ENCODE measurements around the gene THEMIS2.
"Not testable (repeated sequence)": the region's sequence is repeated elsewhere in the genome, so short reads cannot be mapped to it uniquely, and the experiment has no call there.

Gene THEMIS2

GRCh38 chr1:27872059-27872801 is at the start of gene THEMIS2:
TSS of gene THEMIS2 (plus strand) at chr1:27872544. CDS start at chr1:27872572, 28 bp downstream.
- no peak for TF ChIP-seq CTCF (conservative IDR thresholded peaks at IDR 0.05; ENCODE audit: low read depth)
- CTCF ChIA-PET, result no interaction called here
- DNase-seq (ENCODE audit: low spot score), result peak; percentile 57
- peak within 1 kb of the TSS; percentile 31 for H3K27ac ChIP-seq
- POLR2A ChIA-PET (ENCODE audit: low non-redundant PET), result no interaction called here

DNA sequence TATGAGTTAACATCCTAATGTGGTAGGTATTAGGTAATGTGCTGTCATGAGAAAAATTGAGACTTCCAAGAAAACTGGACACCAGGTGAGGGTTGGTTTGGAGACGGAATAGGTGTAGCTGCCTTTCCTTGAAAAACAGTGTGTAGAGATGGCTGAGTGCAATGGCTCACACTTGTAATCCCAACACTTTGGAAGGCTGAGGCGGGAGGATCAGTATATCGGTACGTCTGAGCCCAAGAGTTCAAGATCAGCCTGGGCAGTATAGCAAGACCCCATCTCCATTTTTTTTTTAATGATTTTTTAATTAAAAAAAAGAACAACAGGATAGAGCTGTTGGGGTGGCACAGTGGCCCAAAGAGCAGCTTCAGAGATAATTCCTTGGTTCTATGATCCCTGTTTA is 48.6 kb upstream of the THEMIS2 start:
- CTCF ChIA-PET, result interaction anchor here (0.6 kb wide), 1 partner anchor 928 kb away, joined by 5 read pairs; no protein-coding TSS in a partner anchor
- no peak for DNase-seq (ENCODE audit: low spot score)
- TF ChIP-seq CTCF (conservative IDR thresholded peaks at IDR 0.05; ENCODE audit: low read depth), result no peak
- POLR2A ChIA-PET (ENCODE audit: low non-redundant PET), result no interaction called here
- H3K27ac ChIP-seq, result no peak overlapping the region

GRCh38 chr1:27824411-27824810 is 47.9 kb upstream of the THEMIS2 start:
- no peak overlapping the region for H3K27ac ChIP-seq
- DNase-seq (ENCODE audit: low spot score), result no peak
- ChIA-PET CTCF (interaction anchor here (0.6 kb wide), 1 partner anchor 928 kb away, joined by 5 read pairs; no protein-coding TSS in a partner anchor), POLR2A (ENCODE audit: low non-redundant PET) (no interaction called here)
- no peak for TF ChIP-seq CTCF (conservative IDR thresholded peaks at IDR 0.05; ENCODE audit: low read depth)

DNA sequence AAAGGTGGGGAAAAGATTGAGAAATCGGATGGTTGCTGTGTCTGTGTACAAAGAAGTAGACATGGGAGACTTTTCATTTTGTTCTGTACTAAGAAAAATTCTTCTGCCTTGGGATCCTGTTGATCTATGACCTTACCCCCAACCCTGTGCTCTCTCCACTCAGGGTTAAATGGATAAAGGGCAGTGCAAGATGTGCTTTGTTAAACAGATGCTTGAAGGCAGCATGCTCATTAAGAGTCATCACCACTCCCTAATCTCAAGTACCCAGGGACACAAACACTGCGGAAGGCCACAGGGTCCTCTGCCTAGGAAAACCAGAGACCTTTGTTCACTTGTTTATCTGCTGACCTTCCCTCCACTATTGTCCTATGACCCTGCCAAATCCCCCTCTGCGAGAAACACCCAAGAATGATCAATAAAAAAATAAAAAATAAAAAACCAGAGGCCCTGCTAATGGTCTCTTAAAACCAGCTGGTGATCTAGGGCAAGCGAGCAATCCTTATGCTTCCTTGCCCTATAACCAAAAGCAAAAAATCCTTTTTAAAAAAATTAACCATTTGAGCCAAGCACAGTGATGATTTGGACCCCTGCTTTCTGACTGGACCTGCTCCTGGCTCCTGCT is 42.9 kb upstream of the THEMIS2 start:
- H3K27ac ChIP-seq; POLR2A ChIA-PET (ENCODE audit: low non-redundant PET); DNase-seq (ENCODE audit: low spot score); CTCF ChIA-PET: not testable (repeated sequence)

DNA sequence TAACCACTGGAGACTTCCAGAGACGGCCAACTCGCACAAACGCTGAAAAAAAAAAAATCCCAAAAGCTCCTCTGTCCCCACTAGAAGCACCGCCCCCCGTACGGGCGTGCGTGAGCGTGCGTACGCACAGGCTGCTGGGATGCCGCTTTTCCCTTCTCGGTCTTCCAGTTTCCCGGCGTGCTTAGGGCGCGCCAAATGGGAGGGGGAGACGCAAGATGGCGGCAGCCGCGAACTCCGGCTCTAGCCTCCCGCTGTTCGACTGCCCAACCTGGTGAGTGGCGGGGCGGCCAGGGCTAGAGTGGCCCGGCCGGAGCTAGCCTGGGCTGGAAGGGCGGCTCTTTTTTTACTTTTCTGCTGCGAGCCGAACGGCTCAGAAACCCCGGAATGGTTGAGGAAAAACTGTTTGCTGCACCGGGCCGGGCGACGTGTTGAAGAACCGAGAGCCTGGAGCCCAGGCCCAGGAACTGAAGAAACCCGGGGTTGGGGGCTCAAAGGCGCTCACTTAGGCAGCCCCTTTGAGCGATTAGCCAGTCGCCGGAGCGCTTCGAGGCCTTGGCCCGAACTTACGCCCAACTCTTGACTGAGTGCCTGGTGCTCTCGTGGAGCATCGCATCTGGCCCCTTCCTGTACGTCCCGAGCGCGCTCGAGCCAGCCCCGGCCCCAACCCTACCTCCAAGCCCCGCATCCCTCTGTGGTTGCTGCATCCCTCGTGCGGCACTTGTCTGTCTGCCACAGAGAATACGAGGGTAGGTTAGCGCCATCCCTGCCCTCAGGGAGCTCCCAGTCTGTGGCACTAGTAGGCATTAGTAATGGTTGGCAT is 41.5 kb upstream of the THEMIS2 start, which contains the start of gene PPP1R8:
Gene PPP1R8 (plus strand): TSS at position 162 of the 820 bp plus-strand sequence. CDS start 54 bp downstream, at position 216.
- DNase-seq (ENCODE audit: low spot score), result peak; percentile 86
- POLR2A ChIA-PET (ENCODE audit: low non-redundant PET), result interaction anchor here (0.6 kb wide), 1 partner anchor 904 kb away, joined by 5 read pairs; no protein-coding TSS in a partner anchor
- no peak for TF ChIP-seq CTCF (conservative IDR thresholded peaks at IDR 0.05; ENCODE audit: low read depth)

GRCh38 chr1:27831568-27832410 is 40.6 kb upstream of the THEMIS2 start:
- ChIA-PET CTCF (no interaction called here), POLR2A (ENCODE audit: low non-redundant PET) (no interaction called here)
- TF ChIP-seq CTCF (conservative IDR thresholded peaks at IDR 0.05; ENCODE audit: low read depth), result no peak
- DNase-seq (ENCODE audit: low spot score), result peak; percentile 6
- H3K27ac ChIP-seq, result no peak overlapping the region

More for the DNA sequence above, 41.5 kb upstream of the THEMIS2 start, which contains the start of gene PPP1R8:
- CTCF ChIA-PET, result interaction anchor here (0.5 kb wide), 2 partner anchors 16 to 184 kb away, joined by 3 read pairs; no protein-coding TSS in a partner anchor
- H3K27ac ChIP-seq, result peak within 1 kb of the TSS; percentile 86
